Hepatic stellate cell (primary cell): ENCODE results near the gene BMPR1B.

Experiments used
- DNase-seq: peaks from one replicate; pipeline ENCODE4 v3.0.0; 2011; ENCODE audit warnings: low spot score

Gene BMPR1B

GRCh38 chr4:94912606-94913005 lies 154.9 kb downstream of the BMPR1B start:
- DNase-seq = no peak

GRCh38 chr4:94913316-94913715 lies 155.6 kb downstream of the BMPR1B start:
- no peak for DNase-seq

GRCh38 chr4:94917146-94917545 lies 159.4 kb downstream of the BMPR1B start:
- DNase-seq = no peak

DNA sequence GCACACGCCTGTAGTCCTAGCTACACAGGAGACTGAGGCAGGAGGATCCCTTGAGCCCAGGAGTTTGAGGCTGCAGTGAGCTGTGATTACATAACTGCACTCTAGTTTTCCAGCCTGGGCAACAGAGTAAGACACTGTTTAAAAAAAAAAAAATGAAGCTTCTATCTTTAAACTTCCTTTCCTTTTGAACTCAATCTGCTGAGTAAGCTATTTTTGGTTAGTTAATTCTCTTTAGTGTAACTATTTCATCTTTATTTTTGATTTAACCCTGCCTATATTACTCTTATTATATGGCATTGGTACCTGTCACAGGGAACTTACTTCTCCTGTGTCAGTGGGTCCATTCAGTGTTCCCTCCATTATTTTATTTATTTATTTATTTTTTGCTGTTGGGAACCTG lies 160.8 kb downstream of the BMPR1B start:
- DNase-seq = no peak

- DNase-seq = no peak
Observed at GRCh38 chr4:94920369-94920768, 162.6 kb downstream of the BMPR1B start.

DNA sequence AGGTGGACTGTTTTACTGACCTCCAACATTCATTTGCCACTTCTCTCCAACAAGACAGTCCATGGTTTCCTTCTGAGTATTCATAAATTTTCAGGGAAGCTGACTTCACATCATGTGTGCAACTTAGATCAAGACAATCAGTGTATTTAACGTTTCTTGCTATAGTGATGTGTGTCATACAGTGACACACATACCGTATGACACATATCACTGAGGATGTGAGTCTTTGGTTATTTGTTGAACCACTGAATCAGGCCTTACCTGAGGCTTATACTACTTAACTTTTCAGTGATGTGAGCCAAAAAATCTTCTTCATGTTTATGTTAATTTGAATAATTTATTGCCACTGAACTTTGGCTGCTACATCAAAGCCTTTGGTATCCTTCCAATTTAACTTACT lies 166.8 kb downstream of the BMPR1B start:
- DNase-seq = no peak

DNA sequence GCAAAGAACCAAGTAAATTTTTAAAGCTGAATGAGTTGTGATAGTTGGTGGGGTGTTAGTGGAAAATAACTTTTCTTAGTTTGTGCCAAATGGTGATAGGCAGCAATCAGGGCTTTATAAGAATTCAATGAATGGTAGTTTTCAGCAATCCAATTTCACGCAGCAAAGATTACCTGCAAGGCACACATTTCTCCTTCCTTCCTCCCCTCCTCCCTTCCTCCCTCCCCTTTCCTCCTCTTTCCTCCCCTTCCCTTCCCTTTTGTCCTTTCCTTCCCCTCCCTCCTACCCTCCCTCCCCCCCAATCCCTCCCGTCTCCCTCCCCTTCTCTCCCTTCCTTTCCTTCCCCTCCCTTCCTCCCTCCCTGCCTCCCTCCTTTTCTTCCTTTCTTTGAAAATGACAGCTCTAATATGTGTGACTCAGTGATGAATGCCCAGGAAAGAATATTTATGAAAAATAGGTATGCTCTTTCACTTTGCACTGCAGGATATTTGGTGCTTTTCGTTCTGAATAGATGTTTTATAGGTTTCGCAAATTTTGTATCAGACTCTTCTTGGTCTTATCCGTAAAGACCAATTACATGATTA lies 168.1 kb downstream of the BMPR1B start:
- no peak for DNase-seq

DNA sequence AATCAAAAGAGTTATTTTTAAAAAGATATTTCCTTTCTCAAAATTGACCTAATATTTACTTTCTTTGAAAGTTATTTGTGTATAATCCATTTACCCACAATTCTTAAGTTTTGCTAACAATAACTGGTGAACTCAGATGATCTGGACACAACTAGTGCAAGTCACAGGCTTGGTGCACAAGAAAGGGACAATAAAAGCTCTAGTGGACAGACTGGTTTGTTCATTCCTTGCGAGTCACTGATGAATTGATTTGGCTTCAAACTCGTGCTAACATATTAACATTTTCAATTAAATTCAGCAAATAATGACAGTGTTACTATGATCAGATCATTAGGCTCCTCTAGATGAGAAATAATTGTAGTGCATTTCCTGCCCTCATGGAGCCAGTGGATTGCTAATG lies 169.2 kb downstream of the BMPR1B start:
- DNase-seq = no peak

DNA sequence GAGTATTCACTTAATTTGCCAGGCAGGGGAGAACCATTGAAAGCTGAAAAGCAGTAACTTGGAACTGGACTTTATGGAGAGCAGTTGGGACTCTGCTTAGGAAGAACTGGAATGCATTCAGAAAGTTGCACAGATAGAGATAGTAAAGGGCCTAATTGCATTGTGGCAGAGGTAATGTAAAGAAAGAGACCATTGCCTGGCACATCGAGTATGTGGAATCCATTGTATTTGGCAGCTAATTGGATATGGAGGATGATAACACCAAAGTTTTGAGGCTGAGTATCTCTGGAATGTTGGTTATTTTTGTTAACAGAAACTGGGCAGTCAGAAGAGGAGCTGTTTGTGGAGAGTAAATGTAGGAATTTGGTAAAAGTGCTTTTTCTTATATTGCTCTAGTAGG lies 169.9 kb downstream of the BMPR1B start:
- no peak for DNase-seq

DNA sequence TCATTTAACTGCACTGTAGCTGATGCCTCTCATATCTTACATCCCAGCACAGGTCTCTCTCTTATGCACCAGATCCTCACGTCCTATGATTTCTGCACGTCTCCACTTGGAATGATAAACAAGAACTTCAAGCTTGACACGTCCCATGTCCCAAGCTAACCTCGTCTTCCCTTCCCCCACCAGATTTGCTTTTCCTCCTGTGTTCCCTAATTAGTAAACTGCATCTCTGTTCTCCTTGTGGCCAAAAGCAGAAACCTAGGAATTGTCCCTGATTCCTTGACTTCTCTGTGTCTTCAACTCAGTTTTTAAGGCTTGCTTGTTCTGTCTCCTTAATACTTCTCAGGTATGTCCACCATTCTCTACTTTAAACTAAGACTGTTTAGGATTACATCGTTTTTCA lies 171.9 kb downstream of the BMPR1B start:
- no peak for DNase-seq

GRCh38 chr4:94931626-94932025 lies 173.9 kb downstream of the BMPR1B start:
- DNase-seq = no peak

GRCh38 chr4:94932366-94932765 lies 174.6 kb downstream of the BMPR1B start:
- DNase-seq = no peak

GRCh38 chr4:94933799-94934198 lies 176.0 kb downstream of the BMPR1B start:
- no peak for DNase-seq

GRCh38 chr4:94934201-94934600 lies 176.4 kb downstream of the BMPR1B start:
- DNase-seq = no peak

DNA sequence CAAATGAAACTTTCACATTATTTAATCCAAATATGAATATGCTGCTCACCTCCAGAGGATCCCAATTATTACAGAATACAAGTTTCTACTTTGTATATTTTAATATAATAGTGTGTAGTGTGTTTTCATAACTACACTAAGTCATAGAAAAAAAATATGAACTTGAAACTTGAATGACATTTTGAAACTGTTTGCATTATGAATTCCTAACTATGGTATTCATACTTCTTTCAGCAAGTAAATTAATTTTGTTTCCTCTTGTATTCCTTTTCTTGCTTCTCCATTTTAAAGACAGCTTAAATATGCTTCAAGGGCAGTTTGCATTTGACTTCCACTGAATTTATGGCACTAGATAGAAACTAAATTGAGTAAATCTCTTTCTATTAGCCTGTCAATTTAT lies 177.1 kb downstream of the BMPR1B start:
- DNase-seq = no peak

- no peak for DNase-seq
Observed at GRCh38 chr4:94936854-94937253, 179.1 kb downstream of the BMPR1B start.

- no peak for DNase-seq
Observed at GRCh38 chr4:94939791-94940519, 182.2 kb downstream of the BMPR1B start.

GRCh38 chr4:94940520-94940908 lies 182.8 kb downstream of the BMPR1B start:
- DNase-seq = no peak

DNA sequence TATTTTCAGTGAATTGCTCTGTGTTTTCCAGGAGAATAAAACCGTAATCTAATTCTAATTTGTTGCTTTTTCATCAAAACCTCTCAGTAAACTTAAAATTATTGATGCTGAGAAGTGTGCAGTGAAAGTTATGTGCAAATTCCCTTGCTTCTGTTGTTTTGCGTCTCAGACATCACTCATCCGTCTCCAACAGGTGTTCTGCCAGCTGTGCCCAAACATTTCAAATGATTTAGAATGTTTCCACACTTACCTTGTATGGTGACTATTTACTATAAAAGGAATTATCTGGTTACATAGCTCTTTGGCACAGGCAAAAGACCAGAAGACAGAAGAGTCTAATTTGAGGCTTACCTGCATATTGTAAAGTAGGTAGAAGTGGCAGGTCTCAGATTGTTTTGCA lies 184.0 kb downstream of the BMPR1B start:
- no peak for DNase-seq

DNA sequence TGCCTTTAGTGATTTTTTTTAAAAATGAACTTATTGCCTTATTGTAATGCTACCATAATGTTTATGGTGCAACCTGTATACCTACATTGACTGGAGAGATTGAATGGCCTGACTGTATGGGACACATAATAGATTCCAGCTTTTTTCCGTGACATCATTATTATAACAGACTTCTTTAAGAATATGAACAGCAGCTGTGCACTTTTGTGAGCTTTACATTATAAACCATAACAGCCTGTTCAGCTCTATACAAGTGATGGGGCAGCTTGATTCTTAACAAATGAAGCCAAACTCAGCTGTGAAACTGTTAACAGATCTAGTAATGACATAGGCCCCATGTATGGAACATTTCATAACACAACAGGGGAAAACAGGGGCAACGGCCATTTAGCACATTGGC lies 187.0 kb downstream of the BMPR1B start:
- DNase-seq = no peak

DNA sequence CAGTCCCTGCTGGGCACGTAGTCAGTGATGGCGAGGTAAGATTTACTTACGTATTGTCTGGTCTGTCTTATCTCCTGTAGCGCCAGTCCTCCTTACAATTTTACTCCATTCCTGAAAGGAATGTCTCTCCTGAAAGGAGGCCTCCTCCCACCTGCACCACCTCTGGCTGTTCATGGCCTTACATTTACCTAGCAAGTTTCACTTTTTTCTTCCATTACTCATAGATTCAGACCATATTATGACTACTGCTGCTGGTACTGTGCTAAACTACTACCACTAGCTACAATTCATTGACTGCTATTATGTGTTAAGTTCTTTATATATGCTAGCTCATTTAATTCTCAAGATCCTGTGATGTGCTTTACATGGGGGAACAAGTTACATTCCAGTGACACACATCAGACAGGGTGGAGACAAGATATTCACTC lies 189.9 kb downstream of the BMPR1B start:
- DNase-seq = no peak

DNA sequence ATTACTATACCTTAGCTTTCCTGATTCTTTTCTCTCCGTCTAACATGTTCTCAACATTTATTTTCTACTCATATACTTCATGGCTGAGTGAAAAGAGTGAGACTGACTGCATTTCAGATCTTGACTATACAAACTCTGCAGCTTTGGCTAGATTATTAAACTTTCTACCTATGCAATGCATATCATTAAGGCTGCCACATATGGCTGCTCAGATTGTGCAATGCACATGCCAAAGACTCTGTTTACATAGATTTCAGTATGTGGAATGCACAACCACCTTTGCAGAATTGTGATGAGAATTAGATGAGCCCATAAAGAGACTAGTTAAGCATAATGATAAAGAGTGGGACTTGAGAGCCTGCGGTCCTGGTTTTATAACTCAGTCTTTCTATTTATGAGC lies 196.5 kb downstream of the BMPR1B start:
- no peak for DNase-seq

DNA sequence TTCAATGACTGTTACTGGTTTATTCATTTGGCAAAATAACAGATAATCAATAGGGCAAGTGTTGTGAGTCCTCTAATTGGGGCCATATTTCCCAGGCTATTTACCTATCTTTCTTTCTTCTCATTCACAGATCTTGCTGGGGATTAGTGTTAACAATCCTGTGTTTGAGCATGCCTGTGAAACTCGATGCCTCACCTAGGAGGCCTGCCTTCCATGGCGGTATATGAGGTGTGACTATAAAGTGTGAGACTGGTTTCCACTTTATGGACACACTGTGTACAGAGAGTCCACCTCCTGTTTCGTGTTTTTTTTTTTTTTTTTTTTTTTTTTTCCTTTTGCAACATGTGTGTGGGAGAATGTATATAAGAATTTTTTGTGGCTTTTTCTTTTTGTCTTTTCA lies 199.3 kb downstream of the BMPR1B start:
- DNase-seq = no peak

GRCh38 chr4:94959307-94959706 lies 201.6 kb downstream of the BMPR1B start:
- DNase-seq = no peak
